DMS153 treated with DMSO at 0.1 percent for 48 hours (cell line): Measurements from ENCODE around the gene EHBP1.
"Not testable (repeated sequence)": the region's sequence is repeated elsewhere in the genome, so short reads cannot be mapped to it uniquely, and the experiment has no call there.

Experiments
- DNase-seq: peaks from one replicate; lab custom pipeline; 2025; ENCODE audit not compliant: unreplicated experiment; lab: John Stamatoyannopoulos, UW

EHBP1 gene

DNA sequence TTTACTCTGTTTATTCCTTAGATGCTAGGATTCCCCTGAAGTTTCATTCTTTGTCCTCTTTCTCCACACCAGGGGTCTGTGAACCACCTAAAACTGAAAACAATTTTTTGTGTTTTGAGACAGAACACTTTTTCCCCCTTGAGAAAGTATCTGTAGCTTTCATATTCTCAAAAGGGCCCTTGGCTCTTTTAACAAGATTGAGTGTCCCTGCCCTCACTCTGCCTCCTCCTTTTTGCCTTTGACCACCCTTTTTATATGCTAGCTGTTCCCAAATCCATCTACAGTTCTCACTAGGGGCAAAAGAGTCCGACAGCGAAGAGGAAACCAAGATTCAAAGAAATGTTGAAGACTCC is 883 bp upstream of the EHBP1 start:
- no peak for DNase-seq

DNA sequence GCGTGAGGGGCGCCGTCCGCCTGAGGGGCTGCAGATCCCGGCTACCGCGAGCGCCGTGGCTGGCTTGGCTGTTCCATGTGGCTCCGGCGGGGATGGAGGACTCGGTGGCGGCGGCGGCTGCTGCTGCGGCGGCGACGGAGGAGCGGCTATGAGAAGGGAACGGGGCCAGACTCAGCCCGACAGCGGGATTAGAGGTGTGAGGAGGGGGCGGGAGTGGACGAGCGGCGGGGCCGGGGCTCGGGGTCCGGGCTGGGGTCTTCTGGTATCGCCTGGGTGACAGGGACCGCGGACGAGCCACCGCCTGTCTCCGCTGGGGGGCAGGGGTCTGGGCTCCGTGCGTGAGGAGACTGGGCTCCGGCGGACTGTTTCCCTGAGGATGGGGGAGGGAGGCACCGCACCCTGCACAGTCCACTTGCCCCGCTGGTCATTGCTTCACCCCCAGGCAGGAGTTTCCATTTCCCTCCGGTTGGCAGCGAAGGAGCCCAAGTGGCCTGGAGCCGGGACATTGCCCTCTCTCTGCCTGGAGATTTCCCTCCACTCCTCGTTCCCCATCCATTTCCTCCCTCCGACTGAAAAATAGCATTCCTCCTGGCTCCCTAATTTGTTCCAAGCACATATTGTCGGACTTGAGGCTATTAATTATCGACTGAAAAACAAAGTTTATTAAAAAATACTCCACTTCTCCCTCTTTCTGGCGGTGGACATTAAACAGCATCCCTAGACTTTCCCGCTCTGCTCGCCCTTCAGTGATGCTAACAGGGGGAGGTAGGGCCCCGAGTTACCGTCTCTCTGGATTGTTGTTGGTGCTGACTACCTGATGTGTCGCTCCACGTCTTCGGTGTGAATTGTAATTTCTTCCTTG is 577 bp downstream of the EHBP1 start:
- peak; percentile 44 for DNase-seq

DNA sequence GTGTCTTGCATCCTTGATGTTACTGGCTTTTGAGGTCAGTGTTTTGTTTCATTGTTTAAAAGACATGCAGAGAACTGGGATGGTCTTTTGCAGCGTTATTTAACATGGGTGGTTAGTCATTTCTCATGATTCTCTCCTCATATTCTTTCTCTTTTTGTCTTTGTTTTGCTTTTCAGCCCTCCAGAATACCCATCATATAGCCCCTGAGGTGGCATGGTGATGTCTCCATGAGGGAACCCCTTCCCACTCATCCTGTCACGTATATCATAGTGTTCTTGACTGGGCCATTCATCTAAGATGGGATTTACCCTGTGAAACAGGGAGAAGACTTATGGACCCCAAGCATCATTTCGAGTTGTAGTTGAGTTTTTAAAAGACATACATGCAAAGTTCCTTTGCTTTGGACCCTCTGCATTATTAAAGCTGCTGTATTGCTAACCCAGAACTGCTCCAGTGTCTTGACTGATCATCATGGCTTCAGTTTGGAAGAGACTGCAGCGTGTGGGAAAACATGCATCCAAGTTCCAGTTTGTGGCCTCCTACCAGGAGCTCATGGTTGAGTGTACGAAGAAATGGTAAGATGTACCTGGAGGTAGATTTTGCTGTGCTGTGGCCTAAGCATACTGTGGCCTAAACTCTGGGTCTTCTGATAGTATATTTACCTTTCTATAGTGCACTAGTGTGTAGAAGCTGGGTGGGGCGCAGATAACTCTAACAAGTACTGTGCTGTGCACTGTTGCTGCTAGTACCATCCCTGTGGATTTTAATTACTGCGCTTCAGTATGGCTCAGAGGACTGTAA is 1.4 kb downstream of the EHBP1 start:
- no peak for DNase-seq

DNA sequence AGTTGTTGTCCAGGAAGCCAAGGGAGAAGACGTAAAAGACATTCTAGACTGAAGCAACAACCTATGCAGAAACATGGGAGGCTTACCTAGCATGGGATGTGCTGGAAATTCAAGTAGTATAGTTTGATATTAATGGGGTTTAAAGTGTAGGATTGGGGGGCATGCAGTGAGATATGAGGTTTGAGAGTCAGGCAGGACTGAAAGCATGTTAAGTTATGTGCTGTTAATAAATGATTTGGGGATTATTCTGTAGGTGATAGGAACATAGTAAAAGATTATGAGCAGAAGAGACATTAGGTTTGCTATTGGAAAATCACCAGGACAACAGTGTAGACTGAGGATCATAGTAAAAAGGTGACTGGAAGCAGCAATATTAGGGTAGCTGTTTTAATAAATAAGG is 3.2 kb downstream of the EHBP1 start:
- no peak for DNase-seq

DNA sequence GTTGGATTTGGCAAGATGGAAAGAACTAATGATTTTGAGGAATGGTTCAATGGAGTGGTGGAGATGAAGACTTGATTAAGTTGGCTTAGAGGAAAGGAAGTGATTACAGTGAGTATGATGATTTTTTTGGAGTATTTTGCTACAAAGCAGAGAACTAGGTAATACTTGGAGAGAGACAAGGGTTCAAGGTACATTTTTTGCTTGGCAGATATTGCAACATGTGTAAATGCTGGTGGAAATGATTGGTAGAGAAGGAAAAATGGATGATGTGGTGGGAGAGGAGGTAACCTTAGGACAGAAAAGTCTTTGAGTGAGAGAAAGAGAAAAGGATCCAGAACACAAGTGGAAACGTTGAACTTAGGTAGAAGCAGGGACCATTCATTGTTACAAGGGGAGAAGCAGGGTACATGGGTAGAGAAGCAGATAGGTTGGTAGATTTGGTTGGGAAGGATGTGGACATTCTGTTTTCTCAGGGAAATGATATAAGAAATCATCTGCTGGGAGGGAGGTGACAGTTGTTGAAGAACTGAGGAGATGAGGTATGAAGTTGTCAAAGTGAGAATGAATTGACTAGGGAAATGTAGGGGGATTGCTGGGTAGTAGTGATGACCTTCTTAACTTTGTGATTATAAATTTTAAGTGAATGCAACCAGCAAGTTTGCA is 6.5 kb downstream of the EHBP1 start:
- no peak for DNase-seq

DNA sequence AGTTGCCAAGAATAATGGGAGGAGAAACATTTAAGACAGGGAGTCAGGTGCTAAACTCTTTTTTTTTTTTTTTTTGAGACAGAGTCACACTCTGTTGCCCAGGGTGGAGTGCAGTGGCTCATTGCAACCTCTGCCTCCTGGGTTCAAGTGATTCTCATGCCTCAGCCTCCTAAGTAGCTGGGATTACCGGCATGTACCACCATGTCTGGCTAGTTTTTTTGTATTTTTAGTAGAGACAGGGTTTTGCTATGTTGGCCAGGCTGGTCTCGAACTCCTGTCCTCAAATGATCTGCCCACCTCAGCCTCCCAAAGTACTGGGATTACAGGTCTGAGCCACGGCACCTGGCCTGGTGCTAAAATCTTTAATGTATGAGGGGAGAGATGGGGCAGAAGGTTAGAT is 7.7 kb downstream of the EHBP1 start:
- not testable (repeated sequence) for DNase-seq

DNA sequence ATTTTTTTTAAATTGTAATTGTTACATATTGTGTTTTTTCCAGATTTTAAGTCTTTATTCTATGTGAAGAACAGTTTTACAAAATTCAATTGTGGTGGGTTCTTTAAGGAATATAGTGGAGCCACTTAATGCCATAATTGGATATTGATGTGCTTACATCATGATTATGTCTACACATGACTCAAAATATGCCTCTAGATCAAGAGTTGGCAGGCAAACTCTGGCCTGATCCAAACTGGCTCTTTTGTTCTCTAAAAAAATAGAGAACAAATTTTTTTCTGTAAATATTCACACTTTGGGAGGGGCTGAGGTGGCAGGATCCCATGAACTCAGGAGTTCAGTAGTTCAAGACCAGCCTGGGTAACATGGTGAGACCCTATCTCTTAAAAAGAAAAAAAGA is 8.3 kb downstream of the EHBP1 start:
- DNase-seq, result no peak

DNA sequence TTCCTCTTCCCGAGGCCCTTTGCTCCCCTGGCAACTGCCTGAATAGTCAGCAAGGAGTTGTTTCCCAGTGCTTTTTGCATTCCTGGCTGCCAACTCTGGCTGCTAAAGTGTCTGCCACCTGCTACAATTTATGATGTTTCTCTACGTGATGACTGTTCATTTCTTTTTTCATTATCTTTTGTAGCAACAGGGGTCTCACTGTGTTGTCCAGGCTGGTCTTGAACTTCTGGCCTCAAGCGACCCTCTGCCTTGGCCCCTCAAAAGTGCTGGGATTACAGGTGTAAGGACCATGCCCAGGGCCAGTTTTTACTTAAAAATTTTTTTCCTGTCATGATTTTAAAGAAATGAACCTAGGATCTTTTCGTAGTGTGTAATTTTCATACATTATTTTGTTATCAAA is 11.3 kb downstream of the EHBP1 start:
- DNase-seq, result no peak

DNA sequence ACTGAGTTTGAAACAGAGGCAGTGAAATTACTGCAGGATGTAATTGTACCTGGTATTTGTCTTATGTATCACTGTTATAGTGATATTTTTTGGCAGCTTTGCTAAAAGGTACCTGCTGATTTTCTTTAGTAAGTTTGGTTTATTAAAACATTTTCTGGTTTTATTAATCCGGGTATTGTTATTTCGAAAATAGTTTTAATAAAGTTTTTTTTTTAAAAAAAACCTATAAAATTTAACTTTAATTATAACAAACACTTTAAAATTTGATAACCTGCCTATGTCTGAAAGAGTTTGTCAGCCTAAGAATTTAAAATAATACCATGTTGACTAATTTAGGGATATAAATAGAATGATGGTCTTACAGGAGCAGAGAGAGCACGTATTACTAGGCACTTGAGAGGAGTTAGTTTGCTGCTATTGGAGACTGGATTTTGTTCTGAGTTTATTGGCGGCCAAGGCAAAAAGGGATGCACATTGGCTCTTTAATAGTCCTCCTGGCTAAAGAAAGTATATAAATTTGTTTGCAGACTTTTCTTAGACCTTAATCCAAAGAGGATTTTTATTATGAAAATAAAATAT is 12.1 kb downstream of the EHBP1 start:
- no peak for DNase-seq

DNA sequence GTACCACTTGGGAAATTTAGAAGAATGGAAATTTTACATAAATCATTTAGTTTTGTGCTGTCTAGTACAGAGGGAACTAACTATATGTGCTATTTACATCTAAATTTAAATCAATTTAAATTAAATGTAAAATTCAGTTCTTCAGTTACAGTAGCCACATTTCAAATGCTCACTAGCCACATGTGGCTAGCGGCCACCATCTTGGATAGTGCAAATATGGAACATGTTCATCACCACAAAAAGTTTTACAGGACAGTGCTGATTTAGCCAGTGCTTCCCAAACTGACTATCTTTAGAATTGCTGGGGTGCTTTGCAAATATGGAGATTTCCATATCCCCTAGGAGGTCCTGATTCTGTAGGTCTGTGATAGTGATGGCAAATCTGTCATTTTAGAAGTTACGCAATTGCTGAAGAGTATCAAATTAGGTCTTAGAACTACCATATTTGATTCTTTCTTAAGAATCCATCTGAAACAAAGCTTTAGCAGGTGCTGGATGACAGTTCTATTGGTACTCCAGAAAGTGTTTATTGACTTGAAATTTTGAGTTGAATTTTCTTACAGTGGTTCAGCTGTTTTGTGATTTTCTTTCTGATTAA is 12.8 kb downstream of the EHBP1 start:
- no peak for DNase-seq

DNA sequence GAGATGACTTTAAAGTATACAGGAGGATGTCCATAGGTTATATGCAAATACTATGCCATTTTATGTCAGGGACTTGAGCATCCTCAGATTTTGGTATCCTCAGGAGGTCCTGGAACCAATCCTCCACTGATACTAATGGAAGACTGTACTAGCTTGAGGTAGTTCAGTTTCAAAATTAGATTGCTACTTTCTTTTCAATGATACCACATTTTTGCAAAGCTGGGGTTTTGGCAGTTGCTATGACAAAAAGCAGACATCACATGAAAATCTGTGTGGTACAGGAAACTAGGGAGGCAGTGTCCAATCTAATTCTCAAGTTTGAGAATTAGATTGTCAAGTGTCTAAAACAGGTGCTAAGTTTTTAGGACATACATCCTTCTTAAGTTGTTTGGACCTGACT is 14.2 kb downstream of the EHBP1 start:
- no peak for DNase-seq

DNA sequence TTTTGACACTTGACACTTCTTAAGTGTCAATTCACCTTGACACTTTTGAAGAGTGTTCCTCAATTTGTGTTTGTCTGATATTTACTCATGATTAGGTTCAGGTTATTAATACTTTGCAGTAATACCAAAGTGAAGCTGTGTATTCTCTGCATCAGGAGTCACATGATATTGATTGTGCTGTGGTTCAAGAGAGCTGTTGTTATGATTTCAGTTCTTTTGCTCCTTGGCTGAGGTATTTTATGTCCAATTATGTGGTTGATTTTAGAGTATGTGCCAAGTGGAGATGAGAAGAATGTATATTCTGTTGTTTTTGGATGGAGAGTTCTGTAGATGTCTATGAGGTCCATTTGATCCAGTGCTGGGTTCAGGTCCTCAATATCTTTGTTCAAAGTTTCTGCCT is 17.2 kb downstream of the EHBP1 start:
- DNase-seq, result no peak

DNA sequence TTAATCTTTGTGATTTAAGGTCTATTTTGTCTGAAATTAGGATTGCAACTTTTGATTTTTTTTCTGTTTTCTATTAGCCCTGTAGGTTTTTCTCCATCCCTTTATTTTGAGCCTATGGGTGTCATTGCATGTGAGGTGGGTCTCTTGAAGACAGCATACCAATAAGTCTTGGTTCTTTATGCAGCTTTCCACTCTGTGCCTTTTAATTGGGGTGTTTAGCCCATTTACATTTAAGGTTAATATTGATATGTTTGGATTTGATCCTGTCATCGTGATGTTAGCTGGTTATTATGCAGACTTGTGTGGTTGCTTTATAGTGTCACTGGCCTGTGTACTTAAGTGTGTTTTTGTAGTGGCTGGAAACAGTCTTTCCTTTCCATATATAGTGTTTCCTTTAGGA is 17.7 kb downstream of the EHBP1 start:
- DNase-seq, result no peak

DNA sequence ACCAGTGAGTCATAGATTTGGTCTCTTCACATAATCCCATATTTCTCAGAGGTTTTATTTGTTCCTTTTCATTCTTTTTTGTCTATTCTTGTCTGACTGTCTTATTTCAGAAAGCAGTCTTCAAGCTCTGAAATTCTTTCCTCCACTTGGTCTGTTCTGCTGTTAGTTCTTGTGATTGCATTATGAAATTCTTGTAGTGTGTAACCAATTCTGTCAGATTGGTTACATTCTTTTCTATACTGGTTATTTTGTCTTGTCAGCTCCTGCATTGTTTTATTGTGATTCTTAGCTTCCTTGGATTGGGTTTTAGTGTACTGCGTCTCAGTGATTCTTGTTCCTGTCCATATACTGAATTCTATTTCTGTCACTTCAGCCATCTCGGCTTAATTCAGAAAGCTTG is 18.6 kb downstream of the EHBP1 start:
- no peak for DNase-seq

DNA sequence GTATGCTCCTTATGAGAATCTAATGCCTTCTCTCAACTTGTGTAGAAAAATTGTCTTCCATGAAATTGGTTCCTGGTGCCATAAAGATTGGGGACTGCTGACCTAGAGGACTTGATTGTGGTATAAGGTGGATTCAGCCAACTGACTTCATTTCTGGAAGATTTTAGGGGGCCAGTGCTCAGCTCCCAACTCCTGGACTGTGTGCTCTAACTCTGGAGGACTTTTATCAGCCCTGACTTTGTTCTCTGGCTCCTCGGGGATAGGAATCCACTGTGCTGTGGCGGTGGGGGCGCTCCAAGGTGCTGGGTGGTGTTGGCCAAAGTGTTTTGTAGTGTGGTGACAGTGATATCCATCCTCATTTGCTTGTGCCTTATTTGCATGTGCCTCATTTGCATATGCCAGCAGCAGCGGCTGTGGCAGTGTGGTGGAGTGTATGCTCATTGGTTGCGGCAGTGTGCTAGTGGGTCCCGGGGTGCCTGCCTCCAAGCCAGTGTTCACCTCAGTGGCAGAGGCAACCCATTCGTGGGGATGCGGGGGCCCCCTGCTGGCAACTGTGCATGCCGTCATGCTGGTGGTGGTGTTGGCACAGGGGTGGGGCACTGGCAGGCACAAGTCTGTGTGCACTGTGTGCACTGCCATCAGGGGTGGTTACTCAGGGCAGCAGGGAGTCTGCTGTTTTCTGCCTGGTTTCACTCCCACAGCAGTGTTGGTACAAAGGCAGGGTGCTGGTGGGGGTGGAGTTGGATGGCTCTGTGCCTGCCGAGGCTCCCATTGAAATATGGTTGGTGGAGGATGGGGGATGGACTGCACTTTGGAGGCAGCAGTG is 19.6 kb downstream of the EHBP1 start:
- DNase-seq, result no peak

DNA sequence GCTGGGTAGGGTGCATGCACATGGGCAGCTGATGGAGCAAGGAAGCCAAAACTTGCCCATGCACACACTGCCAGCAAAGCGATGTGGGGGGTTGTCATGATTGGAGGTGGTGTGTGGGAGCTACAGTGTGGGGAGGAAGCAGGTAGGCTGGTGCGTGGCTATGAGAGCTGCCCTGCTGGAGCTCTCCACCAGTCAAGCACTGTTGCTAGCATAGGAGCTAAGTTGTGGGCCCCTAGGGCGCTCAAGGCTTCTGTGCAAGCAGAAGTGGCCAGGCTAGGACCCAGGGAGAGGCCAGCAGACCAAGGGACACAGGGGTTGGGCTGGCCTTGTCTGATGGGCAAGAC is 20.2 kb downstream of the EHBP1 start:
- no peak for DNase-seq

DNA sequence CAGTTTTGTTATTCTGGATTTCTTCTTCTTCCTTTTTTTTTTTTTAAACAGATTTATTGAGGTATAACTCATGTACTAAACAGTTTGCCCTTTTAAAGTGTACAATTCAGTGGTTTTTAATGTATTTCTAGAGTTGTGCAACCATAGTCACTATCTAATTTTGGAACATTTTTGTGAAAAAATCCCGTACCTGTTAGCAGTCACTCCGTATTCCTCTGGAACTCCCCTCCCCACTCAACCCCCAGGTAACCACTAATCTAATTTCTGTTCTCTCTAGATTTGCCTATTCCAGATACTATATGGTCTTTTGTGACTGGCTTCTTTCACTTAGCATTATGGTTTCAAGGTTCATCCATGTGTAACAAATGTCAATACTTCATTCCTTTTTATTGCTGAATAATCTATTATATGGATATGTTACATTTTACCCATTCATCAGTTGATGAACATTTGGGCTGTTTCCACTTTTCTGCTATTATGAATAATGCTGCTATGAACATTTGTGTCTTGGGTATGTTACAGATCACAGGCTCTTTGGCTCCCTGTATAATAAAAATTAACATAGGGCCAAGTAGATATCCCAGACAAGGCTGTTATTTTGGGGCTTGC is 21.9 kb downstream of the EHBP1 start:
- DNase-seq, result no peak

DNA sequence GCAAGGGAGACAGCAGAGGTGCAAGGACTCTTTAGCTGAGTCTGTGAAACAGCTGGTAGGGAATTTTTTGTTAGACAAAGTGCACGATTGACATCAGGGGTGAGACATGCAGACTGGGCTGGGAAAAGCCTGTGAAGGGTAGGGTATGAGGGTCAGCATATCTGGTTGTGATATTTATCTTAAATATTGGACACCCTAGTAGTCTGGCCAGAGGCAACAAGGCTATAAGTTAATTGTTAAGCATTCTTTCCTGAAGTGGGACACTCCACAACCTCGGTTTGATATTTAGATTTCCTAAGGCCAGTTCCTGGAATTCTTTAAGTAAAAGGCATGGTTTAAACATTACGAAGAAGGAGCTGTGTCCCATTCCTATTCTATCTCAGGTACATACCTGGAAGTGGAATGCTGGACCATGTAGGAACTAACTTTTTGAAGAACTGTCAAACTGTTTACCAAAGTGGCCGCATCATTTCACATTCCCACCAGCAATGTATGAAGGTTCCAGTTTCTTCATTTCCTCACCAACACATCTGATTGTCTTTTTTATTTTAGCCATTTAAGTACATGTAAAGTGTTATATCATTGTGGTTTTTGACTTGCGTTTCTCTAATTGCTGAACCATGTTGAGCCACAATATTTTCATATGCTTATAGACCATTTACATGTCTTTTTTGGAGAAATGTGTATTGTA is 22.5 kb downstream of the EHBP1 start:
- DNase-seq, result no peak

DNA sequence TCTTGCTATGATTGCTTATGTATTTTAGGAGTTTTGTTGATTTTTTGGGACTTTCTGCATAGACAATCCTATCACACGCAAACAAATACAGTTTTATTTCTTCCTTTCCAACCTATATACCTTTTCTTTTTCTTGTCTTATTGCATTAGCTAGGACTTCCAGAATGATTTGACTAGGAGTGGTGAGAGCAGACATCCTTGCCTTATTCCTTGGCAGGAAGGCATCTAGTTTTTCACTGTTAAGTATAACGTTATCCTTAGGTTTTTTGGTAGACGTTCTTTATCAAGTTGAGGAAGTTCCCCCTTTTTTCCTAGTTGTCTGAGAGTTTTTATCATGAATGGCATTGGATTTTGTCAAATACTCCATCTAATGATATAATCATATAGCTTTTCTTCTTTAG is 25.8 kb downstream of the EHBP1 start:
- no peak for DNase-seq
